Measurements from ENCODE around the gene NCKAP5.

Gene NCKAP5

GRCh38 chr2:133322909-133323308 is 245.4 kb downstream of the NCKAP5 start:
- TF ChIP-seq CTCF (IDR thresholded peaks at IDR 0.05): no peak
- H3K4me3 ChIP-seq (ENCODE audit: low read depth in 1 of 2, low read length in 1 of 2): no peak overlapping the region
- no peaks in the 10 kb centered on the region for H3K4me1 ChIP-seq (ENCODE audit: control insufficient read depth in 1 of 2, insufficient read depth in 1 of 2, low read depth in 1 of 2, low read length in 1 of 2)
- H3K27ac ChIP-seq: no peak overlapping the region
- no peaks in the 10 kb centered on the region for H3K36me3 ChIP-seq
- no peaks in the 10 kb centered on the region for H3K9me3 ChIP-seq
- H3K27me3 ChIP-seq: no peaks in the 10 kb centered on the region

GRCh38 chr2:133317178-133317577 is 251.1 kb downstream of the NCKAP5 start:
- no peaks in the 10 kb centered on the region for H3K9me3 ChIP-seq
- H3K27me3 ChIP-seq: no peaks in the 10 kb centered on the region
- H3K4me3 ChIP-seq (ENCODE audit: low read depth in 1 of 2, low read length in 1 of 2): no peak overlapping the region
- H3K27ac ChIP-seq: no peak overlapping the region
- H3K4me1 ChIP-seq (ENCODE audit: control insufficient read depth in 1 of 2, insufficient read depth in 1 of 2, low read depth in 1 of 2, low read length in 1 of 2): no peaks in the 10 kb centered on the region
- TF ChIP-seq CTCF (IDR thresholded peaks at IDR 0.05): no peak
- no peaks in the 10 kb centered on the region for H3K36me3 ChIP-seq

GRCh38 chr2:133316557-133316956 is 251.7 kb downstream of the NCKAP5 start:
- H3K4me3 ChIP-seq (ENCODE audit: low read depth in 1 of 2, low read length in 1 of 2): no peak overlapping the region
- no peak for TF ChIP-seq CTCF (IDR thresholded peaks at IDR 0.05)

GRCh38 chr2:133315280-133315679 is 253.0 kb downstream of the NCKAP5 start:
- TF ChIP-seq CTCF (IDR thresholded peaks at IDR 0.05): no peak
- Histone ChIP-seq H3K4me1 (ENCODE audit: control insufficient read depth in 1 of 2, insufficient read depth in 1 of 2, low read depth in 1 of 2, low read length in 1 of 2) (no peaks in the 10 kb centered on the region), H3K4me3 (ENCODE audit: low read depth in 1 of 2, low read length in 1 of 2) (no peak overlapping the region), H3K36me3 (no peaks in the 10 kb centered on the region), H3K27me3 (no peaks in the 10 kb centered on the region), H3K9me3 (no peaks in the 10 kb centered on the region), H3K27ac (no peak overlapping the region)

More at GRCh38 chr2:133316557-133316956, 251.7 kb downstream of the NCKAP5 start:
- Histone ChIP-seq H3K36me3 (no peaks in the 10 kb centered on the region), H3K27ac (no peak overlapping the region), H3K4me1 (ENCODE audit: control insufficient read depth in 1 of 2, insufficient read depth in 1 of 2, low read depth in 1 of 2, low read length in 1 of 2) (no peaks in the 10 kb centered on the region), H3K27me3 (no peaks in the 10 kb centered on the region), H3K9me3 (no peaks in the 10 kb centered on the region)

GRCh38 chr2:133314795-133315194 is 253.5 kb downstream of the NCKAP5 start:
- H3K4me3 ChIP-seq (ENCODE audit: low read depth in 1 of 2, low read length in 1 of 2): no peak overlapping the region
- no peaks in the 10 kb centered on the region for H3K4me1 ChIP-seq (ENCODE audit: control insufficient read depth in 1 of 2, insufficient read depth in 1 of 2, low read depth in 1 of 2, low read length in 1 of 2)
- H3K27me3 ChIP-seq: no peaks in the 10 kb centered on the region
- H3K9me3 ChIP-seq: no peaks in the 10 kb centered on the region
- TF ChIP-seq CTCF (IDR thresholded peaks at IDR 0.05): no peak
- no peaks in the 10 kb centered on the region for H3K36me3 ChIP-seq
- H3K27ac ChIP-seq: no peak overlapping the region
